PC-9 (cell line): ENCODE data around the gene ADCY2. TPM values are rescaled to one million over a fixed set of nuclear protein-coding genes. Genes with fewer than 3 reads are reported as not detected.
A peak's percentile ranks its signal among the peaks of the same experiment; 100 is the strongest.

Source experiments
- BruUV-seq: library from RNA; stranded (reverse); fragments of 400-500 nt; replicated peaks from 2 replicates; lab custom pipeline; 2021; lab: Mats Ljungman, UMichigan
- CTCF ChIA-PET: fragments of 300-600 bp; sonication (Branson Sonifier 250); formaldehyde crosslinking; loops from one replicate; lab custom pipeline; 2022; ENCODE audit warnings: antibody characterized with exemption; lab: Charles Lee
- POLR2A ChIA-PET: fragments of 300-600 bp; sonication (Branson Sonifier 250); formaldehyde crosslinking; loops from one replicate; lab custom pipeline; 2022; ENCODE audit warnings: antibody characterized with exemption; ENCODE audit not compliant: unreplicated experiment; lab: Charles Lee
- DNase-seq, 2 experiments: peaks; one replicate each; pipeline versions ENCODE4 v3.0.0 to v3.0.0-alpha.2; 2015 to 2022; ENCODE audit warnings: mixed read lengths in 1 of 2
- H2AFZ ChIP-seq: fragments of 200-600 bp; sonication (generic); 2 replicates; pipeline ENCODE4 v1.8.1; 2017; ENCODE audit warnings: antibody characterized with exemption
- H3F3A ChIP-seq: fragments of 200-600 bp; sonication (generic); 2 replicates; pipeline ENCODE4 v1.8.1; 2017; ENCODE audit warnings: antibody characterized with exemption, mild to moderate bottlenecking, low read depth; ENCODE audit not compliant: insufficient read depth
- H3K27ac ChIP-seq: fragments of 200-600 bp; sonication (generic); 2 replicates; pipeline ENCODE4 v1.6.1; 2016; ENCODE audit warnings: mixed run types
- H3K27me3 ChIP-seq: fragments of 200-600 bp; sonication (generic); 2 replicates; pipeline ENCODE4 v1.6.1; 2016; ENCODE audit warnings: low read depth, mixed run types; ENCODE audit not compliant: insufficient read depth
- H3K36me3 ChIP-seq: fragments of 200-600 bp; sonication (generic); 2 replicates; pipeline ENCODE4 v1.6.1; 2016; ENCODE audit warnings: low read depth, mixed run types
- H3K4me1 ChIP-seq: fragments of 200-600 bp; sonication (generic); replicated peaks from 2 replicates; pipeline ENCODE4 v1.6.1; 2016; ENCODE audit warnings: mixed run types; ENCODE audit not compliant: insufficient read depth
- H3K4me2 ChIP-seq: fragments of 200-600 bp; sonication (generic); 2 replicates; pipeline ENCODE4 v1.6.1; 2017; ENCODE audit warnings: mixed run types
- H3K4me3 ChIP-seq: fragments of 200-600 bp; sonication (generic); 2 replicates; pipeline ENCODE4 v1.6.1; 2016; ENCODE audit warnings: mixed run types
- H3K79me2 ChIP-seq: fragments of 200-600 bp; sonication (generic); 2 replicates; pipeline ENCODE4 v1.6.1; 2017; ENCODE audit warnings: low read depth, mixed run types
- H3K9me2 ChIP-seq: fragments of 200-600 bp; sonication (generic); 2 replicates; pipeline ENCODE4 v1.8.1; 2017; ENCODE audit warnings: mild to moderate bottlenecking; ENCODE audit not compliant: insufficient read depth
- H3K9me3 ChIP-seq: fragments of 200-600 bp; sonication (generic); 2 replicates; pipeline ENCODE4 v1.8.1; 2016; ENCODE audit warnings: low read depth; ENCODE audit not compliant: insufficient read depth
- H4K20me1 ChIP-seq: fragments of 200-600 bp; sonication (generic); 2 replicates; pipeline ENCODE4 v1.8.1; 2017; ENCODE audit not compliant: insufficient read depth
- EZH2 ChIP-seq: fragments of 200-600 bp; sonication (generic); IDR thresholded peaks from 2 replicates; pipeline ENCODE4 v1.8.0; 2017; ENCODE audit warnings: antibody characterized with exemption, low read depth
- intact Hi-C: fragments of 100-400 bp; cut with micrococcal nuclease; formaldehyde crosslinking; loops from one replicate; pipeline ENCODE4 v1.10.0; 2022; ENCODE audit not compliant: unreplicated experiment
- total RNA-seq: library from RNA; stranded (reverse); gene quantifications from 2 replicates; pipeline ENCODE4 v1.2.3, GENCODE V29; 2021
- TF ChIP-seq, protein P1 (sequence below): fragments of 200-600 bp; sonication (generic); conservative IDR thresholded peaks from 2 replicates; pipeline ENCODE4 v1.6.1; 2017; ENCODE audit warnings: mixed run types, antibody characterized with exemption, mild to moderate bottlenecking, moderate library complexity

ADCY2 gene
- total RNA-seq, 1 experiment from 2014 or later: not detected

DNA sequence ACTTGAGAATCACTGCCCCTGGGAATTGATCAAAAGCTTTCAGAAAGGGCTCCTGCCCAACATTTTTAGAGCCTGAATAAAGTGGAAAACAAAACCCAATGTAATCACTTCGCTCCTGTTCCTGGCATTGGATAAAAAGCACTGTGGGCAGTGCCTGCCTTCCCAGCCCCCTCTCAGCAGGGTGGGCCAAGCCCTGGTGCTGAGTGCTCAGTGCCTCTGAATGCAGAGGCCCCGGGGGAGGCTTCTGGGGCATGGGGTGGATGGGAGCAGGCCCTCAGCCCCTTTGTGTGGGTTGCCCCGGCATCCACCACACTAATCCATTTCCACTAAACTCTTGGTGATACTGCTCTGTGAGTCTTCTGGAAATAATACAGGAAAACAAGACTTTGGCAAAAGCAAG is 399.4 kb downstream of the ADCY2 start:
- no peak for TF ChIP-seq EZH2
- TF ChIP-seq, protein P1, sequence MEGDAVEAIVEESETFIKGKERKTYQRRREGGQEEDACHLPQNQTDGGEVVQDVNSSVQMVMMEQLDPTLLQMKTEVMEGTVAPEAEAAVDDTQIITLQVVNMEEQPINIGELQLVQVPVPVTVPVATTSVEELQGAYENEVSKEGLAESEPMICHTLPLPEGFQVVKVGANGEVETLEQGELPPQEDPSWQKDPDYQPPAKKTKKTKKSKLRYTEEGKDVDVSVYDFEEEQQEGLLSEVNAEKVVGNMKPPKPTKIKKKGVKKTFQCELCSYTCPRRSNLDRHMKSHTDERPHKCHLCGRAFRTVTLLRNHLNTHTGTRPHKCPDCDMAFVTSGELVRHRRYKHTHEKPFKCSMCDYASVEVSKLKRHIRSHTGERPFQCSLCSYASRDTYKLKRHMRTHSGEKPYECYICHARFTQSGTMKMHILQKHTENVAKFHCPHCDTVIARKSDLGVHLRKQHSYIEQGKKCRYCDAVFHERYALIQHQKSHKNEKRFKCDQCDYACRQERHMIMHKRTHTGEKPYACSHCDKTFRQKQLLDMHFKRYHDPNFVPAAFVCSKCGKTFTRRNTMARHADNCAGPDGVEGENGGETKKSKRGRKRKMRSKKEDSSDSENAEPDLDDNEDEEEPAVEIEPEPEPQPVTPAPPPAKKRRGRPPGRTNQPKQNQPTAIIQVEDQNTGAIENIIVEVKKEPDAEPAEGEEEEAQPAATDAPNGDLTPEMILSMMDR: no peak
- ChIA-PET CTCF (no interaction called here), POLR2A (no interaction called here)
- peaks cover 98% of the 10 kb centered on the region for H3K27me3 ChIP-seq
- BruUV-seq: no TSS peak
- DNase-seq: no peak
- H3K4me2 ChIP-seq: no peak overlapping the region
- H3K9me3 ChIP-seq: no peaks in the 10 kb centered on the region
- no peaks in the 10 kb centered on the region for H4K20me1 ChIP-seq
- intact Hi-C loops: no loop called here
- no peak overlapping the region for H3K27ac ChIP-seq
- H3K4me3 ChIP-seq: no peak overlapping the region
- no peaks in the 10 kb centered on the region for H3K79me2 ChIP-seq
- no peaks in the 10 kb centered on the region for H3K9me2 ChIP-seq
- no peaks in the 10 kb centered on the region for H3K36me3 ChIP-seq
- no peaks in the 10 kb centered on the region for H3K4me1 ChIP-seq
- no peak overlapping the region for H2AFZ ChIP-seq
- no peaks in the 10 kb centered on the region for H3F3A ChIP-seq

DNA sequence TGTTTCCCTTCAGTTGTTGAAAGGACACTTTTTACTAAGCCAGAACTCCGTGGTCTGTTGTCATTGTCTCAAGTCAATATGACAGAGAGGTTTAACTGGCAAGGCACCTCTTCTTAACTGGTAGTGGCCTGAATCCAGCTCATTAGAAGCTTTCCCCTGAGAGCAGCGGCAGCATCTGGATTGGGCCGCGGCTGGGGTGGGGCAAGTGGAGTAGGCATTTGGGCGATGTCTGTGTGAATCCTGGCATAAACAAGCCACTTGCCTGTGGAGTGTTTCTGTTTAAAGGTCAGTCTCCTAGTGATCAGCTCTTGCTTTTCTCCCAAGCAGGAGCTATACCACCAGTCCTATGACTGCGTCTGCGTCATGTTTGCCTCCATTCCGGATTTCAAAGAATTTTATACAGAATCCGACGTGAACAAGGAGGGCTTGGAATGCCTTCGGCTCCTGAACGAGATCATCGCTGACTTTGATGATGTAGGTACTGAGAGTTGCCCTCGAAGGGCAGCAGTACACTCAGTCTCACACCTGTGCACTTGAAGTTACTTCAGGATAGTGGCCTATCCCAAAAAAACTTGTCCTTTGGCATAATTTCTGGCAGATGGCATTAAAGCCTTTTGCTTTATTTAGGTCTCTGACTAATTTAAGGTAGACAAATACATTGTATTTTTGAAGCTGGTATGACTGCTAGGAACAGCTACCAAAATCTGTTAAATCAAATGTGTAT is 406.1 kb downstream of the ADCY2 start:
- H3K9me2 ChIP-seq: no peaks in the 10 kb centered on the region
- no TSS peak for BruUV-seq
- no peak overlapping the region for H2AFZ ChIP-seq
- no peaks in the 10 kb centered on the region for H3K4me1 ChIP-seq
- no peak for DNase-seq
- TF ChIP-seq, protein P1: no peak
- no peak for TF ChIP-seq EZH2
- H4K20me1 ChIP-seq: no peaks in the 10 kb centered on the region
- intact Hi-C loops: no loop called here
- peaks cover 81% of the 10 kb centered on the region for H3K27me3 ChIP-seq
- POLR2A ChIA-PET: no interaction called here
- no peaks in the 10 kb centered on the region for H3K9me3 ChIP-seq
- no peaks in the 10 kb centered on the region for H3K36me3 ChIP-seq
- no peak overlapping the region for H3K27ac ChIP-seq
- H3K79me2 ChIP-seq: no peaks in the 10 kb centered on the region
- H3F3A ChIP-seq: no peaks in the 10 kb centered on the region
- CTCF ChIA-PET: no interaction called here
- H3K4me2 ChIP-seq: no peak overlapping the region
- no peak overlapping the region for H3K4me3 ChIP-seq

- Histone ChIP-seq H2AFZ (no peak overlapping the region), H4K20me1 (no peaks in the 10 kb centered on the region), H3K4me2 (no peak overlapping the region), H3K27me3 (peaks cover 79% of the 10 kb centered on the region), H3K27ac (no peak overlapping the region), H3K9me2 (no peaks in the 10 kb centered on the region), H3F3A (no peaks in the 10 kb centered on the region), H3K79me2 (no peaks in the 10 kb centered on the region), H3K36me3 (no peaks in the 10 kb centered on the region), H3K4me1 (no peaks in the 10 kb centered on the region), H3K4me3 (no peak overlapping the region), H3K9me3 (no peaks in the 10 kb centered on the region)
- TF ChIP-seq EZH2: no peak
- TF ChIP-seq, protein P1: no peak
- intact Hi-C loops: no loop called here
- no TSS peak for BruUV-seq
- DNase-seq: peak in 1 of 2 experiments; percentile 58
- ChIA-PET POLR2A (no interaction called here), CTCF (no interaction called here)
These were observed 406.9 kb downstream of the ADCY2 start for GRCh38 chr5:7802855-7803254.
